ENCODE measurements around the gene TMEM50B.

- TF ChIP-seq CTCF (IDR thresholded peaks at IDR 0.05) = no peak
- TF ChIP-seq POLR2A (IDR thresholded peaks at IDR 0.05) = no peak
These were observed 30.2 kb downstream of the TMEM50B start for GRCh38 chr21:33449616-33450015.

Data from tibial nerve (tissue), 3 donors.